HEK293 (cell line): Measurements from ENCODE around the gene ELMO1.

ENCODE experiments used
- CTCF ChIA-PET: fragments of 350-600 bp; formaldehyde crosslinking; extraction: SDS; loops from one replicate; lab custom pipeline; 2021; ENCODE audit warnings: antibody characterized with exemption; lab: Yijun Ruan, JAX
- POLR2A ChIA-PET: fragments of 300-600 bp; formaldehyde crosslinking; extraction: SDS; loops from one replicate; lab custom pipeline; 2020; ENCODE audit warnings: antibody characterized with exemption, inconsistent platforms; lab: Yijun Ruan, JAX
- H3K27ac ChIP-seq: fragments of 200-500 bp; sonication (Bioruptor generic); 2 replicates; pipeline ENCODE4 v1.5.1; 2014; ENCODE audit warnings: low read depth, low read length, control low read depth, inconsistent platforms; ENCODE audit errors: extremely low read depth
- H3K36me3 ChIP-seq, 2 experiments: fragments of 200-500 bp in 1 of 2; sonication (Bioruptor generic) in 1 of 2; 1 replicate in 1 of 2; 2 replicates in 1 of 2; pipeline ENCODE4 v1.5.1; 2014 to 2017; ENCODE audit warnings: inconsistent platforms in 2 of 2, low read length in 2 of 2; ENCODE audit not compliant: control insufficient read depth in 2 of 2, insufficient read depth in 1 of 2
- H3K4me1 ChIP-seq: fragments of 200-500 bp; sonication (Bioruptor generic); 2 replicates; pipeline ENCODE4 v1.5.1; 2014; ENCODE audit warnings: mild to moderate bottlenecking, low read length, inconsistent platforms; ENCODE audit not compliant: control insufficient read depth, insufficient read depth
- H3K4me3 ChIP-seq: 2 replicates; pipeline ENCODE4 v1.5.1; 2011; ENCODE audit warnings: low read depth, mild to moderate bottlenecking, control low read depth, low read length, moderate library complexity
- H3K9me3 ChIP-seq: fragments of 200-500 bp; sonication (Bioruptor generic); 2 replicates; pipeline ENCODE4 v1.5.1; 2014; ENCODE audit warnings: low read depth, low read length, inconsistent platforms; ENCODE audit not compliant: control insufficient read depth, insufficient read depth
- BCL11B ChIP-seq: fragments of 450-650 bp; formaldehyde crosslinking; IDR thresholded peaks from 2 replicates; pipeline ENCODE4 v1.5.1; 2016; ENCODE audit warnings: low read depth, missing biosample characterization, missing genetic modification characterization
- GLIS1 ChIP-seq: fragments of 450-650 bp; formaldehyde crosslinking; IDR thresholded peaks from 2 replicates; pipeline ENCODE4 v1.5.1; 2016; ENCODE audit warnings: missing biosample characterization, missing genetic modification characterization
- MZF1 ChIP-seq: fragments of 450-650 bp; formaldehyde crosslinking; IDR thresholded peaks from 2 replicates; pipeline ENCODE4 v1.5.1; 2017; ENCODE audit warnings: missing biosample characterization, missing genetic modification characterization, borderline replicate concordance
- PRDM1 ChIP-seq: fragments of 450-650 bp; formaldehyde crosslinking; IDR thresholded peaks from 2 replicates; pipeline ENCODE4; 2016; ENCODE audit warnings: missing biosample characterization, missing genetic modification characterization
- SP7 ChIP-seq: fragments of 450-650 bp; formaldehyde crosslinking; IDR thresholded peaks from 2 replicates; pipeline ENCODE4 v1.5.1; 2016; ENCODE audit warnings: missing biosample characterization, missing genetic modification characterization
- YY1 ChIP-seq: fragments of 450-650 bp; formaldehyde crosslinking; IDR thresholded peaks from 2 replicates; pipeline ENCODE4 v1.5.1; 2018; ENCODE audit warnings: missing biosample characterization, missing genetic modification characterization
- ZBTB17 ChIP-seq: fragments of 450-650 bp; formaldehyde crosslinking; IDR thresholded peaks from 2 replicates; pipeline ENCODE4 v1.5.1; 2016; ENCODE audit warnings: missing biosample characterization, missing genetic modification characterization
- ZIC2 ChIP-seq: fragments of 450-650 bp; formaldehyde crosslinking; IDR thresholded peaks from 2 replicates; pipeline ENCODE4 v1.5.1; 2016; ENCODE audit warnings: missing biosample characterization, missing genetic modification characterization
- ZNF221 ChIP-seq: fragments of 450-650 bp; formaldehyde crosslinking; IDR thresholded peaks from 2 replicates; pipeline ENCODE4 v1.5.1; 2017; ENCODE audit warnings: missing biosample characterization, missing genetic modification characterization, borderline replicate concordance
- ZNF292 ChIP-seq: fragments of 450-650 bp; formaldehyde crosslinking; IDR thresholded peaks from 2 replicates; pipeline ENCODE4 v1.5.1; 2016; ENCODE audit warnings: low read depth, missing biosample characterization, missing genetic modification characterization, borderline replicate concordance
- ZNF423 ChIP-seq: fragments of 450-650 bp; formaldehyde crosslinking; IDR thresholded peaks from 2 replicates; pipeline ENCODE4 v1.5.1; 2016; ENCODE audit warnings: missing biosample characterization, missing genetic modification characterization
- ZNF433 ChIP-seq: fragments of 450-650 bp; formaldehyde crosslinking; IDR thresholded peaks from 2 replicates; pipeline ENCODE4 v1.5.1; 2016; ENCODE audit warnings: missing biosample characterization, missing genetic modification characterization, low read depth
- ZNF449 ChIP-seq: fragments of 450-650 bp; formaldehyde crosslinking; IDR thresholded peaks from 2 replicates; pipeline ENCODE4 v1.5.1; 2017; ENCODE audit warnings: missing biosample characterization, mild to moderate bottlenecking, missing genetic modification characterization, moderate library complexity
- ZNF473 ChIP-seq: fragments of 450-650 bp; formaldehyde crosslinking; IDR thresholded peaks from 2 replicates; pipeline ENCODE4 v1.5.1; 2017; ENCODE audit warnings: missing biosample characterization, missing genetic modification characterization
- ZNF48 ChIP-seq: fragments of 450-650 bp; formaldehyde crosslinking; IDR thresholded peaks from 2 replicates; pipeline ENCODE4 v1.5.1; 2016; ENCODE audit warnings: missing biosample characterization, missing genetic modification characterization
- ZNF530 ChIP-seq: fragments of 450-650 bp; formaldehyde crosslinking; IDR thresholded peaks from 2 replicates; pipeline ENCODE4 v1.5.1; 2016; ENCODE audit warnings: low read depth, missing biosample characterization, missing genetic modification characterization
- ZNF548 ChIP-seq: fragments of 450-650 bp; formaldehyde crosslinking; IDR thresholded peaks from 2 replicates; pipeline ENCODE4 v1.5.1; 2016; ENCODE audit warnings: missing biosample characterization, missing genetic modification characterization
- ZNF555 ChIP-seq: fragments of 450-650 bp; formaldehyde crosslinking; conservative IDR thresholded peaks from 2 replicates; pipeline ENCODE4 v1.5.1; 2017; ENCODE audit warnings: missing biosample characterization, mild to moderate bottlenecking, missing genetic modification characterization, inconsistent platforms
- ZNF747 ChIP-seq: fragments of 450-650 bp; formaldehyde crosslinking; IDR thresholded peaks from 2 replicates; pipeline ENCODE4 v1.5.1; 2016; ENCODE audit warnings: missing biosample characterization, missing genetic modification characterization
- ZNF768 ChIP-seq: fragments of 450-650 bp; formaldehyde crosslinking; IDR thresholded peaks from 2 replicates; pipeline ENCODE4 v1.5.1; 2018; ENCODE audit warnings: missing biosample characterization, mild to moderate bottlenecking, missing genetic modification characterization
- ZSCAN23 ChIP-seq: fragments of 450-650 bp; formaldehyde crosslinking; IDR thresholded peaks from 2 replicates; pipeline ENCODE4 v1.5.1; 2016; ENCODE audit warnings: missing biosample characterization, missing genetic modification characterization
- ZSCAN5A ChIP-seq: fragments of 450-650 bp; formaldehyde crosslinking; IDR thresholded peaks from 2 replicates; pipeline ENCODE4 v1.5.1; 2016; ENCODE audit warnings: missing biosample characterization, missing genetic modification characterization

ELMO1 gene

GRCh38 chr7:36986511-36986933, 462.1 kb downstream of the ELMO1 start:
- peaks cover 3% of the 10 kb centered on the region; the same call in 1 of the 2 replicates for H3K4me1 ChIP-seq
- no peak overlapping the region for H3K27ac ChIP-seq
- H3K4me3 ChIP-seq, result no peak overlapping the region
- no peaks in the 10 kb centered on the region for H3K9me3 ChIP-seq
- no peak for TF ChIP-seq ZNF555 (tag by site-specific recombination)
- TF ChIP-seq GLIS1 (tag by site-specific recombination), result peak; percentile 44; the same call in 1 of the 2 replicates
- TF ChIP-seq SP7 (tag by site-specific recombination), result peak; percentile 74
- TF ChIP-seq ZNF530 (tag by site-specific recombination), result no peak
- peak; percentile 53; the same call in 1 of the 2 replicates for TF ChIP-seq ZBTB17 (tag by site-specific recombination)
- peak; percentile 19; the same call in 1 of the 2 replicates for TF ChIP-seq ZIC2 (tag by site-specific recombination)
- TF ChIP-seq PRDM1 (tag by site-specific recombination), result peak; percentile 80
- TF ChIP-seq ZNF423, result no peak
- no peak for TF ChIP-seq ZSCAN5A (tag by site-specific recombination)
- CTCF ChIA-PET, result interaction anchor here (0.6 to 6.5 kb wide), 33 partner anchors 9 to 508 kb away, joined by 3 to 61 read pairs (median 5); no protein-coding TSS in a partner anchor
- POLR2A ChIA-PET, result interaction anchor here (0.5 kb wide), 1 partner anchor 228 kb away, joined by 3 read pairs; no protein-coding TSS in a partner anchor
- H3K36me3 ChIP-seq, result no peaks in the 10 kb centered on the region

- H3K9me3 ChIP-seq, result no peaks in the 10 kb centered on the region
- H3K36me3 ChIP-seq, result no peaks in the 10 kb centered on the region
- POLR2A ChIA-PET, result interaction anchor here (0.5 kb wide), 1 partner anchor 228 kb away, joined by 3 read pairs; no protein-coding TSS in a partner anchor
- H3K4me1 ChIP-seq, result peaks cover 3% of the 10 kb centered on the region; the same call in 1 of the 2 replicates
- H3K4me3 ChIP-seq, result no peak overlapping the region
- TF ChIP-seq YY1 (tag by site-specific recombination) (no peak), ZNF747 (tag by site-specific recombination) (no peak), ZNF473 (no peak), ZNF449 (tag by site-specific recombination) (no peak), ZNF768 (tag by site-specific recombination) (no peak), MZF1 (tag by site-specific recombination) (no peak), ZNF48 (no peak), ZNF433 (tag by site-specific recombination) (no peak), ZNF548 (tag by site-specific recombination) (no peak), ZNF292 (tag by site-specific recombination) (no peak), ZNF221 (tag by site-specific recombination) (no peak), ZSCAN23 (tag by site-specific recombination) (no peak), BCL11B (no peak)
- no peak overlapping the region for H3K27ac ChIP-seq
- CTCF ChIA-PET, result interaction anchor here (0.6 to 6.5 kb wide), 19 partner anchors 9 to 507 kb away, joined by 3 to 61 read pairs (median 5); no protein-coding TSS in a partner anchor
These were observed 462.7 kb downstream of the ELMO1 start for GRCh38 chr7:36985866-36986400.
